Measurements from ENCODE around the gene PDZRN4. TPM values are rescaled to one million over a fixed set of nuclear protein-coding genes. Genes with fewer than 3 reads are reported as not detected.
A peak's percentile ranks its signal among the peaks of the same experiment; 100 is the strongest.
"Not testable (repeated sequence)": the region's sequence is repeated elsewhere in the genome, so short reads cannot be mapped to it uniquely, and the experiment has no call there.

The PDZRN4 gene
- total RNA-seq, 4 donors from 2014 or later: 4.2 to 12.9 (median 8.0) TPM

- in situ Hi-C loops (cut with MboI; ENCODE audit: low pct_ligation_motif_present in 1 of 4, low pct_unique_long_range_greater_than_20kb in 1 of 4, low sequenced_read_pairs in 3 of 4) (loop anchor here in 2 of 4 donors (10.0 kb wide), 1 partner anchor 753 kb away; no protein-coding TSS in a partner anchor), intact Hi-C loops (cut with DNase I; ENCODE audit: low total_unique reads) (no loop called here)
- no peaks in the 10 kb centered on the region for H3K9me3 ChIP-seq
- H3K4me1 ChIP-seq: no peaks in the 10 kb centered on the region
- 82 to 88% methylated on average over 1 to 3 of the region's 3 CpGs for WGBS, 2 donors (ENCODE audit: low coverage in 1 of 2)
- no peak overlapping the region for H3K4me3 ChIP-seq
- TF ChIP-seq, protein P1, sequence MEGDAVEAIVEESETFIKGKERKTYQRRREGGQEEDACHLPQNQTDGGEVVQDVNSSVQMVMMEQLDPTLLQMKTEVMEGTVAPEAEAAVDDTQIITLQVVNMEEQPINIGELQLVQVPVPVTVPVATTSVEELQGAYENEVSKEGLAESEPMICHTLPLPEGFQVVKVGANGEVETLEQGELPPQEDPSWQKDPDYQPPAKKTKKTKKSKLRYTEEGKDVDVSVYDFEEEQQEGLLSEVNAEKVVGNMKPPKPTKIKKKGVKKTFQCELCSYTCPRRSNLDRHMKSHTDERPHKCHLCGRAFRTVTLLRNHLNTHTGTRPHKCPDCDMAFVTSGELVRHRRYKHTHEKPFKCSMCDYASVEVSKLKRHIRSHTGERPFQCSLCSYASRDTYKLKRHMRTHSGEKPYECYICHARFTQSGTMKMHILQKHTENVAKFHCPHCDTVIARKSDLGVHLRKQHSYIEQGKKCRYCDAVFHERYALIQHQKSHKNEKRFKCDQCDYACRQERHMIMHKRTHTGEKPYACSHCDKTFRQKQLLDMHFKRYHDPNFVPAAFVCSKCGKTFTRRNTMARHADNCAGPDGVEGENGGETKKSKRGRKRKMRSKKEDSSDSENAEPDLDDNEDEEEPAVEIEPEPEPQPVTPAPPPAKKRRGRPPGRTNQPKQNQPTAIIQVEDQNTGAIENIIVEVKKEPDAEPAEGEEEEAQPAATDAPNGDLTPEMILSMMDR (IDR thresholded peaks at IDR 0.05): no peak
- TF ChIP-seq POLR2AphosphoS5 (IDR thresholded peaks at IDR 0.05) (no peak), POLR2A (IDR thresholded peaks at IDR 0.05) (no peak), EP300 (IDR thresholded peaks at IDR 0.05; ENCODE audit: low read depth) (no peak)
- H3K27me3 ChIP-seq: no peaks in the 10 kb centered on the region
- H3K27ac ChIP-seq: no peak overlapping the region
- H3K36me3 ChIP-seq: no peaks in the 10 kb centered on the region
- DNase-seq: no peak
Measured at GRCh38 chr12:41271489-41271888, 83.4 kb downstream of the PDZRN4 start.

- no peaks in the 10 kb centered on the region for H3K27me3 ChIP-seq
- no peaks in the 10 kb centered on the region for H3K4me1 ChIP-seq
- intact Hi-C loops (cut with DNase I; ENCODE audit: low total_unique reads): no loop called here
- H3K36me3 ChIP-seq: no peaks in the 10 kb centered on the region
- TF ChIP-seq POLR2AphosphoS5 (IDR thresholded peaks at IDR 0.05) (no peak), EP300 (IDR thresholded peaks at IDR 0.05; ENCODE audit: low read depth) (no peak), POLR2A (IDR thresholded peaks at IDR 0.05) (no peak)
- TF ChIP-seq, protein P1 (IDR thresholded peaks at IDR 0.05): no peak
- no peak overlapping the region for H3K27ac ChIP-seq
- in situ Hi-C loops (cut with MboI; ENCODE audit: low pct_ligation_motif_present in 1 of 4, low pct_unique_long_range_greater_than_20kb in 1 of 4, low sequenced_read_pairs in 3 of 4): loop anchor here in 3 of 4 donors (10.0 to 25.0 kb wide), 2 partner anchors 738 to 750 kb away; no protein-coding TSS in a partner anchor
- H3K9me3 ChIP-seq: no peaks in the 10 kb centered on the region
- no peak overlapping the region for H3K4me3 ChIP-seq
- no peak for DNase-seq
- WGBS, 2 donors (ENCODE audit: low coverage in 1 of 2): 38 to 62% methylated on average over 1 to 2 of the region's 2 CpGs
Measured at GRCh38 chr12:41274643-41275042, 86.5 kb downstream of the PDZRN4 start.

DNA sequence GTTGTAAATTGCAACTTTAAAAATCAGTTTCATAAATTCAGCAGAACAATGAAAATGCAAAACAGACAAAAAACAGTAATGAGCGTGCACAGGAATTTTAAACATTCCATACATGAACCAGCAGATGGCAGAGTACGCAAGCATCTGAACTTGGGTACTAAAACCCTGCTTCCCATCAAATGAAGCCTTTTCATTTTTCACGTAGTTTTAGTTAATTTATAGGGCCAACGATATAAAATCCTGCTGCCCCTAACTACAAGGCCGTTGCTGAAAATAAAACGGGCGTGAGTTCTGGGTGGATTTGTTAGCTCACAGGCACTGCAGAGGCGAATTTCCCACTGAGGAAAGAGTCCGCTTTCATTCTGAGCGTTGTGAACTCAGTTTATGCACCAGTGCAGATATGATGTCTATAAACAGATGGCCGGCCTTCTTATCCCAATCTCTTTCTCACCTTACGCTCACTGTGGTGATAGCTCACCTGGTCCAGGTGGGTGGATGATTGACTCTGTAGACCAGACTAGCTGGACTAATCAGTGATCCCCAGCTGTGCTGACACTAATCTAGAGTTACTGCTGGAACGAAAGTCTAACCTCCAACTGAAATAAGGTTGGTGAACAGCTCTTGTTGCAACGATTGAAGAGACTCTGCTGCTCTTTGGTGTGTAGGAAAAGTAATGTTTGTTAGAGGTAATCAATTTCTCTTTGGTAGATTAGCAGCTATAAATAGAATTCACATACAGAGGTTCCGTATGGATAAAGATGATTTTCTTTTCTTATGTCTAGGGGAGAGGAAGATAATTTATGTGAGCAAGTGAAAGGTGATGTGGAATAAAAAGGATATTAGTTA, 89.2 kb downstream of the PDZRN4 start:
- H3K36me3 ChIP-seq: no peaks in the 10 kb centered on the region
- no peak overlapping the region for H3K4me3 ChIP-seq
- H3K9me3 ChIP-seq: no peaks in the 10 kb centered on the region
- TF ChIP-seq EP300 (IDR thresholded peaks at IDR 0.05; ENCODE audit: low read depth) (no peak), POLR2AphosphoS5 (IDR thresholded peaks at IDR 0.05) (no peak), POLR2A (IDR thresholded peaks at IDR 0.05) (no peak)
- TF ChIP-seq, protein P1 (IDR thresholded peaks at IDR 0.05): peak in 4 of 5 experiments; percentile 28 to 45 (median 35)
- no peaks in the 10 kb centered on the region for H3K4me1 ChIP-seq
- H3K27me3 ChIP-seq: no peaks in the 10 kb centered on the region
- WGBS, 2 donors (ENCODE audit: low coverage in 1 of 2): 28 to 40% methylated on average over 12 to 15 of the region's 15 CpGs
- no peak overlapping the region for H3K27ac ChIP-seq
- no peak for DNase-seq
- intact Hi-C loops (cut with DNase I; ENCODE audit: low total_unique reads) (no loop called here), in situ Hi-C loops (cut with MboI; ENCODE audit: low pct_ligation_motif_present in 1 of 4, low pct_unique_long_range_greater_than_20kb in 1 of 4, low sequenced_read_pairs in 3 of 4) (loop anchor here in 3 of 4 donors (10.0 to 25.0 kb wide), 2 partner anchors 735 to 747 kb away; no protein-coding TSS in a partner anchor)

GRCh38 chr12:41277946-41278267, 89.8 kb downstream of the PDZRN4 start:
- no peaks in the 10 kb centered on the region for H3K9me3 ChIP-seq
- WGBS, 2 donors (ENCODE audit: low coverage in 1 of 2): 88 to 94% methylated on average over 3 of the region's 3 CpGs
- in situ Hi-C loops (cut with MboI; ENCODE audit: low pct_ligation_motif_present in 1 of 4, low pct_unique_long_range_greater_than_20kb in 1 of 4, low sequenced_read_pairs in 3 of 4): loop anchor here in 3 of 4 donors (10.0 to 25.0 kb wide), 2 partner anchors 734 to 747 kb away; no protein-coding TSS in a partner anchor

DNA sequence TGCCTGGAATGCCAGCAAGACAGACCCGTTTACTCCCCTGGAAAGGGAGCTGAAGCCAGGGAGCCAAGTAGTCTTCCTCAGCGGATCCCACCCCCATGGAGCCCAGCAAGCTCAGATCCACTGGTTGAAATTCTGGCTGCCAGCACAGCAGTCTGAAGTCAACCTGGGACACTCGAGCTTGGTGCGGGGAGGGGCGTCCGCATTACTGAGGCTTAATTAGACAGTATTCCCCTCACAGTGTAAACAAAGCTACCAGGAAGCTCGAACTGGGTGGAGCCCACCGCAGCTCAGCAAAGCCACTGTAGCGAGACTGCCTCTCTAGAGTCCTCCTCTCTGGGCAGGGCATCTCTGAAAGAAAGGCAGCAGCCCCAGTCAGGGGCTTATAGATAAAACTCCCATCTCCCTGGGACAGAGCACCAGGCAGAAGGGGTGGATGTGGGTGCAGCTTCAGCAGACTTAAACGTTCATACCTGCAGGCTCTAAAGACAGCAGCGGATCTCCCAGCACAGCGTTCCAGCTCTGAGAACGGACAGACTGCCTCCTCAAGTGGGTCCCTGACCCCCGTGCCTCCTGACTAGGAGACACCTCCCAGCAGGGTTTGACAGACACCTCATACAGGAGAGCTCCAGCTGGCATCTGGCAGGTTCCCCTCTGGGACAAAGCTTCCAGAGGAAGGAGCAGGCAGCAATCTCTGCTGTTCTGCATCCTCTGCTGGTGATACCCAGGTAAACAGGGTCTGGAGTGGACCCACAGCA, 92.4 kb downstream of the PDZRN4 start:
- H3K4me3 ChIP-seq; H3K27ac ChIP-seq; H3K4me1 ChIP-seq; intact Hi-C loops (cut with DNase I; ENCODE audit: low total_unique reads); DNase-seq; H3K27me3 ChIP-seq; H3K9me3 ChIP-seq; H3K36me3 ChIP-seq: not testable (repeated sequence)
- in situ Hi-C loops (cut with MboI; ENCODE audit: low pct_ligation_motif_present in 1 of 4, low pct_unique_long_range_greater_than_20kb in 1 of 4, low sequenced_read_pairs in 3 of 4): loop anchor here in 1 of 4 donors (25.0 kb wide), 1 partner anchor 732 kb away; no protein-coding TSS in a partner anchor
- WGBS, 2 donors (ENCODE audit: low coverage in 1 of 2): 57 to 68% methylated on average over 1 to 14 of the region's 14 CpGs

More at GRCh38 chr12:41277946-41278267, 89.8 kb downstream of the PDZRN4 start:
- Histone ChIP-seq H3K27me3 (no peaks in the 10 kb centered on the region), H3K36me3 (no peaks in the 10 kb centered on the region), H3K4me1 (no peaks in the 10 kb centered on the region), H3K4me3 (no peak overlapping the region), H3K27ac (no peak overlapping the region)
- intact Hi-C loops (cut with DNase I; ENCODE audit: low total_unique reads): no loop called here
- TF ChIP-seq EP300 (IDR thresholded peaks at IDR 0.05; ENCODE audit: low read depth): no peak
- no peak for TF ChIP-seq POLR2A (IDR thresholded peaks at IDR 0.05)
- no peak for TF ChIP-seq POLR2AphosphoS5 (IDR thresholded peaks at IDR 0.05)
- TF ChIP-seq, protein P1 (IDR thresholded peaks at IDR 0.05): no peak
- DNase-seq: no peak

GRCh38 chr12:41285470-41285869, 97.3 kb downstream of the PDZRN4 start:
- not testable (repeated sequence) for H3K9me3 ChIP-seq
- WGBS, 2 donors (ENCODE audit: low coverage in 1 of 2): 80 to 92% methylated on average over 1 to 2 of the region's 2 CpGs
- in situ Hi-C loops (cut with MboI; ENCODE audit: low pct_ligation_motif_present in 1 of 4, low pct_unique_long_range_greater_than_20kb in 1 of 4, low sequenced_read_pairs in 3 of 4): loop anchor here in 1 of 4 donors (25.0 kb wide), 1 partner anchor 727 kb away; no protein-coding TSS in a partner anchor

More at GRCh38 chr12:41285470-41285869, 97.3 kb downstream of the PDZRN4 start:
- H3K4me1 ChIP-seq; DNase-seq; H3K4me3 ChIP-seq; intact Hi-C loops (cut with DNase I; ENCODE audit: low total_unique reads); H3K36me3 ChIP-seq; H3K27me3 ChIP-seq; H3K27ac ChIP-seq: not testable (repeated sequence)
